ENCODE data around the gene SUMO1.
"Not testable (repeated sequence)": the region's sequence is repeated elsewhere in the genome, so short reads cannot be mapped to it uniquely, and the experiment has no call there.

The SUMO1 gene

DNA sequence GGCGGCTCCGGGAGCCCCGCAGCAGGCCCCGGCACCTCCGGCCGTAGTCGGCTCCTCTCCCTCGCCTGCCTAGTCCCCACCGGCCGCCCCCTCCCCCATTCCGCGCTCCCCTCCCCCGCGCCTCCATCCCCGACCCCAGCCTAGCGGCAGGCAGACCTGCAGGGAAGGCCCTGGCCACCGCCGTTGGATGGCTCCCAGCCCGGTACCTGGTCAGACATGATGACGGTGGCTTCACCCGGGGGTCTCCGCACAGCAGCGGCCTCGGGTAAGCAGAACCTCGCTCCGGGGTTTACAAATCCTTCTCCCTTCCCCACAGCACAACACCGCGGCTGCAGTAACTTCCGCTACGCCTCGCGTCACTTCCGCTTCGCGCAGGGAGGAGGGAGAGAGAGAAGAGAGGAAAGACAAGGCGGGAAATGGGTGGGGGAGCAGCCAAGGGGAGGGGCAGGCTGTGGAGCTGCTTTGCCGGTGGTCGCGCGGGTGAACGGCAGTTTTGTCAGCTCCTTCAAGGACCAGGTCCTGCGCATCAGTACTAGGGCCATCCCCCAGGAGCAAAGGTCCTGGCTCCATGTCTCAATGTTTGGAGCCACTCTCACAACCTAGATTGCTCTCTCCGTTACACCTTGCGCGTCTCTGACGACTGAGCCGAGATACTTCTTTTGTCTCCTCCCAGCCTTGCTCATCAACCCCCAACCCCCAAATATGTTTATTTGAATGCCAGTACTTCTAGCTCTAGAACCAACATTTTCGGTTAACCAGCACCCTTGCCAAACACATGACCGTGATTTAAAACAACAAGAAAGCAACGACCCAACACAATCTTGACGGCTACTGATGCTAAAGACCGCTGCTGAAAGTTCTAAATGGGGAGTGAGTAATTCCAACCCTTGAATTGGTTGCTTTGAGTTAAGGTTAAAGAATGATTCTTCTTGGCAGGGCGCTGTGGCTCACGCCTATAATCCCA lies at the start of gene SUMO1:
Gene SUMO1, minus strand, starts transcription at position 364 of the 964 bp plus-strand sequence. Its CDS starts 146 bp downstream, at position 218.
- DNase-seq (ENCODE audit: low spot score), result peak; percentile 78

DNA sequence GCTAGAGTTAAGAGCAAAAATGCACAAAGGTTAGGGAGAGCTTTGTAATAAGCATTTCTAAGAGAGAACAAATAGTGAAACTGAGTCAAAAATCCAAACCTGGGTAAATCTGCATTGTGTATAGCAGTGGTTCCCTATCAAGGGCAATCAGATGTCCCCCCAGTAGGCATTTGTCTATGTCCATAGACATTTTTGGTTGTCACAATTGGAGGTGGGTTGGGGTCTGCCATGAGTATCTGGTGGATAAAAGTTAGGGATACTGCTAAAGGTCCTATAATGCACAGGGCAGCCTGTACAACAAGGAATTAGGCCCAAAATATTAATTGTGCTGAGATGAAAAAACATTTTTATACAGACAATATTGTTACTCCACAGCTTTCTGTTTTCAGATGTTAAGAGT lies 48.2 kb upstream of the SUMO1 start:
- no peak for DNase-seq (ENCODE audit: low spot score)

DNA sequence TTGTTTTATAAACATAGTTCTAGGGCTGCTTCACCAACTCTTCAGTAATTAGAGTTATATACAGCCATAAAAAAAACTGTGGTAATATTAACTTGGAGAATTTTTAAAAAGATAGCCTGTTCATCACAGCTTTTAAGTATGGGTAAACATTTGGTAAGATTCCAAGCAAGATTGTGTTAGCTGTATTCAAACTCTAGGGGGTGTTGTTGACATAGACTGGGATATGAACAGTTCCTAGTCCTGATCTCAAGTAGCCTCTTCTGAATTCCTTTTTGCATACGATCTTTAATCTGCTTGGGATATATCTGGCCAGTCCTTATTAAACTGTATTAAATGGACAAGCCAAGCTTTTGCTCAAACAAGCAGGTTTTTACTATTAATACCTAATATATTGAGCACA lies 40.5 kb upstream of the SUMO1 start:
- DNase-seq (ENCODE audit: low spot score), result peak; percentile 76

DNA sequence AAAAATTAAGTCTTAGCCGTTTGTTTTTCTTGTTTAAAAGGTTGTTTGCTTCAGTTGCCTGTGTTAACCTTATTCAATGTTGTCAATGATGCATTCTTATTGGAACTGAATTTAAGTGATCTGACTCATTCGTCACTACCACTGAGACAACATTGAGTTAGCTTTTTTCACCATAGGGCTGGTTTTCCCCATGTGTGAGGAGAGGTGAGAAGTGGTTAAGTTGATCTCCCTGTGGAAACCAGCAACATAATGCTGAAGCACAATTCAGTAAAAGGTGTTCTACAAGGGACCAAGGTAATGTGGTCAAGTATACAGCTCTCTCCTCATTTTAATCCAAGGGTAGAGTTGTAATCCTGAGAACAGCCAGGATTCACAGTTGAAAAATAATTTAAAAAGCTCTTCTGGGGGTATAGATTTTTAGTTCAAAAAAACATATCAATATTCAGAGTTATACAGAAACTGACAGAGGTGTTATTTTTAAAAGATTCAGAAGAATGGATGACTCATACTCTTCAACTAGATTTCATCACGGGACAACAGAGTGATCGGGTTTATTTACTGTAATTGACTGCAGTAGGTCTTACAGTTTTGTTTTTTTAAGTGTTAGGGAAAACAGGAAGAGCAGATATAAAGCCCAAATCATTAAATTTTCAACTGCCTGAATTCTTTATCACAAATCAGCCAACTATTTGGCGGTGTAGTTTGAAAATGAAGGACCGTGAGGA lies 39.8 kb upstream of the SUMO1 start:
- DNase-seq (ENCODE audit: low spot score), result peak; percentile 49

DNA sequence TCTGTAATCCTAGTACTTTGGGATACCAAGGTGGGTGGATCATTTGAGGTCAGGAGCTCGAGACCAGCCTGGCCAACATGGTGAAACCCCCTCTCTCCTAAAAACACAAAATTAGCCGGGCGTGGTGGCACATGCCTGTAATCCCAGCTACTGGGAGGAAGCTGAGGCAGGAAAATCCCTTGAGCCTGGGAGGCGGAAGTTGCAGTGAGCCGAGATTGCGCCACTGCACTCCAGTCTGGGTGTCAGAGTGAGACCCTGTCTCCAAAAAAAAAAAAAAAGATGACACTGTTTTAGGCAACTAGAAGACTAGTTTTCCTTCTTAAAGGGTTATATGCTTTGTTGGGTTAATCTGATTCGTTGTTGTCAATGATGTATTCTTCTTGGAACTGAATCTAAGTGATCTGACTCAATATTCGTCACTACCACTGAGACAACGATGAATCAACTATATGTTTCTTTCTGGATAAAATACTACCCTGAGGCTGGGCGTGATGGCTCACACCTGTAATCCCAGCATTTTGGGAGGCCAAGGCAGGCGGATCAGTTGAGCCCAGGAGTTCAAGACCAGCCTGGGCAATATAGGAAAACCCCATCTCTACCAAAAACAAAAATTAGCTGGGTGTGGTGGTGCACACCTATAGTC lies 37.8 kb upstream of the SUMO1 start:
- DNase-seq (ENCODE audit: low spot score), result not testable (repeated sequence)

DNA sequence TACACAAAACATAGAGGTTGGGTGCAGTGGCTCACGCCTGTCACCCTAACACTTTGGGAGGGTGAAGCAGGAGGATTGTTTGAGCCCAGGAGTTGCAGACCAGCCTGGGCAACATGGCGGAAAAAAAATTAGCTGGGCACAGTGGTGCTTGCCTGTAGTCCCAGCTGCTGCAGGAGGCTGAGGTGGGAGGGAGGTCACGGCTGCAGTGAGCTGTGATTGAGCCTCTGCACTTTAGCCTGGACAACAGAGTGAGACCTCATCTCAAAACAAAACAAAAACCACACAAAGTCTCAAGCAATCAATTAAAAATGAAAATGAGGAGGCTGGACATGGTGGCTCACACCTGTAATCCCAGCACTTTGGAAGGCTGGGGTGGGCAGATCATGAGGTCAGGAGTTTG lies 32.1 kb upstream of the SUMO1 start:
- no peak for DNase-seq (ENCODE audit: low spot score)

DNA sequence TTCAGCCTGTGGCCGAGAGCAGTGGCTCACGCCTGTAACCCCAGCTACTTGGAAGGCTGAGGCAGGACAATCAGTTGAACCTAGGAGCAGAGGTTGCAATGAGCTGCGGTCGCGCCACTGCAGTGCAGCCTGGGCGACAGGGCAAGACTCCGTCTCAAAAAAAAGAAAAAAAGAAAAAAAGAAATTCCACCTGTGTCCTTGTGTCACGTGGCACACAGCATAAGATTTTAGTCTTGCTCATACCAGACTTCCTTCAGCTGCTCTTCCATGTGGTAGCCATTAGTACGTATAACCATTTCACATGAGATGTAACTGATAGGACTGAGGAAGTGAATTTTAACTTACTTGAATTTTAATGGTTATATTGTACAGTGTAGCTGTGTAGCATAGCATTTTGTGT lies 31.2 kb upstream of the SUMO1 start:
- no peak for DNase-seq (ENCODE audit: low spot score)

DNA sequence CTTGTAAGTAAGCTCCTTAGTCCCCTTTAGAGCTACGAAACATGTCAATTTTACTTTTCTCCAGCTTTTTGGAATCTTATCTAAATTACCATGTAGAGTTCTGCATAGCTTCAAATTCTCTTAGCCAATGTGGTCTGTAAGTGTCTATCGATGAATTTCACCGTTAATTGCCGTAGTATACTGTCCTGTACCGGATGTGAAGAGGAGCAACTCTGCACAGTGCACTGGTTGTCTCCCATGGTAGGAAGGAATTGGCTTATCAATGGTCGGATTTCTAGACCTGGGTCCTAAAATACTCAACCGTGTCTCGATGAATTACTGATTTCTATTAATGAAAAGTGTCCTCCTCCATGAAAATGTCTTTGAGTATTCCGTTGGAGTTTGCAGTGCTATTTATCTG lies 29.1 kb upstream of the SUMO1 start:
- DNase-seq (ENCODE audit: low spot score), result no peak

DNA sequence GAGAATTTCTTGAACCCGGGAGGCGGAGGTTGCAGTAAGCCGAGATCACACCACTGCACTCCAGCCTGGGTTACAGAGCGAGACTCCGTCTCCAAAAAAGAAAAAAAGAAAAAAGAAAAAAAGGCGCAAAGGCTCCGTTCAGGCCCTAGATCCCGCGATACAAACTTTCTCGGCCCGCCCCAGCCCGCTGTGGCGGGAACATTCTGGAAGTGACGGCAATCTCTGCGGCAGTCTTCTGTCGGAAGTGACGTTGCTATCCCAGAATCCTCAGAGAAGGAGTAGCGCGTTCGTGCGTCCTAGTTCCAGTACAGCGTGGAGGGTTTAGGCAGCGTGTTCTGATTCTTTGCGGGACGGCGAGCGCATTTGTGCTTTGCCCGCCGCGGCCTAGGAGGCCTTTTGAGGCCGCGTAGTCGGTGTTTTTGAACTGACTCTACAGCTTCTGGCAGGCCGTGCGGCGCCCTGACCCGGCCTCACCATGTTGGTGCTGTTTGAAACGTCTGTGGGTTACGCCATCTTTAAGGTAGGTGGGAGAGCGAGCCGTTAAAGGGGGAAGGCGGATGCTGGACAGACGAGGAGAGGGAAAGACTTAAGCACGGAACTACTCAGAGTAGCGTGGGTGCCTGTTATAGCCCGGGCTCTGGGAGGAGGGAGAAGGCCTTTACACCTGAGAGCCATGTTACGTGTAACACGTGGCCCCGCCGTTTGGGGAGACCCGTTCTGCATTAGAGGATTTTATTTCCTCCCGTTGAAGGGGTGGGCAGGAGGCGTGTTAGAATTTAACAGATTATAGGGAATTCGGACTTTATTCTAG lies 27.3 kb upstream of the SUMO1 start, which contains the start of gene NOP58:
Gene NOP58, plus strand, starts transcription at position 297 of the 811 bp plus-strand sequence. Its CDS starts 179 bp downstream, at position 476.
- peak; percentile 92 for DNase-seq (ENCODE audit: low spot score)

DNA sequence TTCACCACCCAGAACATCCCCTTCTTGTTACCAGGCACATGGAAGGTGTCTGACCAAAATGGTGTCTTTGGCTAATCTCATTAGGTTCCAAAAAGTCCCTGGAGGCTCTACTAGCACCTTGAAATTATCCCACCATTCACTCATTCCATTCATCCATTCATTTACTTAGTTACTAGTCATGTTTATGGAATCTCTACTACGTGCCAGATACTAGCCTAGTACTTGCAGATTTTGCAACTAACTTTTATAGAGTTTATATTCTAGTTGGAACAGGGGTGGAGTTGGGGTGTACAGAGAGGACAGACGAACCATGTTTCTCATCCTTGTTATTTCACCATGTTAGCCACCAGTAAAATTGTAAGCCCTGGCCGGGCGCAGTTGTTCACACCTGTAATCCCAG lies 23.1 kb upstream of the SUMO1 start:
- no peak for DNase-seq (ENCODE audit: low spot score)

DNA sequence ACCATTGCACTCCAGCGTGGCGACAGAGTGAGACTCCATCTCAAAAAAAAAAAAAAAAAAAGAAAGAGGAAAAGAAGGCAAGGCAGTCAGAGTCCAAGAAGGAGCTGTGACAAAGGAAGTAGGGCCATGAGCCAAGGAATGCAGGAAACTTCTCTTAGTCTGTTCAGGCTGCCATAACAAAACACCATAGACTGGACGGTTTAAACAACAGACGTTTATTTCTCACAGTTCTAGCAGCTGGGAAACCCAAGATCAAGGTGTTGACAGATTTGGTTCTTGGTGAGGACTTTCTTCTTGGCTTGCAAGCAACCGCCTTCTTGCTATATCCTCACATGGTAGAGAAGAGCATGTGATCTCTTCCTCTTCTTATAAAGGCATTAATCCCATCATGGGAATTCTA lies 13.1 kb upstream of the SUMO1 start:
- DNase-seq (ENCODE audit: low spot score), result no peak

DNA sequence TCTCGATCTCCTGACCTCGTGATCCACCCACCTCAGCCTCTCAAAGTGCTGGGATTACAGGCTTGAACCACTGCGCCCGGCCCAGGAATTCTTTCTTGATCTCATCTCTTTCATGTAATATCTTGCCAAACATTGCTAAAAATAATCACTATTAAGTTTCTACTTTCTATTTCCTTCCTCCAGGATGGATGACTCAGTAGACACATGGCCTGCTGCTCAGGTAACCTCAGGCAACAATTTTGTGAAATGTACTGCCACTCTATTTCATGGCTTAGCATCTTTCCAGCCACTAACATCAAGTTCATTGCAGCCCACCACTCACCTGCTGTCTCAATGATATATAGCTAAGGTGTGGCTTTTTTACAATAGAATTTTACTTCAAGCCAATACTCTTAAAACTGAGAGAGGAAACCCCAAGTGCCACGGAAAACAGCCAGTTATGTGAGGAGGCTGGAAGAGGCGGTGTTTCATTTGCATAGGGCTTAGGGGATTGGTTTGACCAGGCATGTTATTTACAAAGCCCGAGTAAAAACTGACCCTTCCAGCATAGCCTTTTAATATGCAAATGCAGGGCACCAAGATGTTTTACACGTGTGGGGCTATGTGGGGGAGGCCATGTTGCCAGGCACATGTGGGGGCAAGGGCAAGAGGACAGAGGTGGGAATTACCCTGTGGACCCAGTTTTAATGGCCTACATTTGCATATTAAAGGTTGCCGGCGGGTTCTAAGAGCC lies 11.3 kb upstream of the SUMO1 start:
- peak; percentile 66 for DNase-seq (ENCODE audit: low spot score)

DNA sequence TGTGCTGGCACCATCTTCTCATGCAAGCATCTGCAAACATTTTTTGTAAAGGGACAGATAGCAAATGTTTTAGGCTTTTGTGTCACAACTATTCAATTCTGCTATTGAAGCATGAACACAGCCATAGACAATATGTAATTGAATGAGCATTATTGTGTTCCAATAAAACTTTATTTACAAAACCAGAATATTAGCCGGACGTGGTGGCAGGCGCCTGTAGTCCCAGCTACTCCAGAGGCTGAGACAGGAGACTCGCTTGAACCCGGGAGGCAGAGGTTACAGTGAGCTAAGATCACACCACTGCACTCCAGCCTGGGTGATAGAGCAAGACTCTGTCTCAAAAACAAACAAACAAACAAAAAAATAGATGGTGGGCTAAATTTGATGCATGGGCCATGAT lies 9.3 kb upstream of the SUMO1 start:
- DNase-seq (ENCODE audit: low spot score), result not testable (repeated sequence)

DNA sequence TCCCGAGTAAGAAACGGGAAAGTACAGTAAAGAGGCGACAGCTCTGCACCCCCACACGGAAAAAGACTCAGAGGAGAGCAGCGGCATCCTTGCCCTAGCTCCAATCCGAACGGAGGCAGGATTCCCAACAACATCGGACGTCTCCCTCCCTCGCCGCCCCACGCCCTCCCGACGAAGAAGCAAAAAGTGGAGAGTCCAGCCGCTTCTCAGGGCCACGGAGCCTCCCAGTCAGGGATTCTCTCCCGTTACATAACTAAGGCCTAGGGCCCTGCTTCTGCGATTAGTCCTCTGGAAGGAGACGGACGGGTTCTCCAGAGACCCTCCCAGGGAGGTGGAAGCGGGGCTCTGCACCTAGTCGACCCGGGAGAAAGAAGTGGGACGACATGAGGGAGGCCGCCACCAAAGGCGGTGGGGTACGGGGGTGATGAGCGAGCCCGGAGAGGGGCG lies 587 bp downstream of the SUMO1 start:
- peak; percentile 40 for DNase-seq (ENCODE audit: low spot score)

DNA sequence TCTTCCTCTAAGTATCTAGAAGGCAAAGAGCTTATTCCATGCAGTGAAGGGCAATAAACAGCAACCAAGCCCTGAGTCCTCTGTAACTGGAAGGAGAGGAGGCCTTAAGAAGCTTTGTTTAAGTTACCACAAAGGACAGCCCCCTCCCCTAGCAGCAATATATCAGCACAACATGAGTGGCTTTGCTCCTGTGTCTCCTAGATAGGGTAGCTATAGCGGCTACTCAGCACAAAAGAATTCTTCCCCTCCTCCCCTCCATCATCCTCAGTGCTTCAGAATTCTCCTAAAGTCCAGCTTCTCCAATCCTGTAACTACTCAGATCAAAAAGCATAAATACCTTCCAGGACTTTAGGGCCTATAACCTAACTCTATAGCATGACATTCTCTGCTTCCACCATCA lies 16.5 kb downstream of the SUMO1 start:
- no peak for DNase-seq (ENCODE audit: low spot score)

DNA sequence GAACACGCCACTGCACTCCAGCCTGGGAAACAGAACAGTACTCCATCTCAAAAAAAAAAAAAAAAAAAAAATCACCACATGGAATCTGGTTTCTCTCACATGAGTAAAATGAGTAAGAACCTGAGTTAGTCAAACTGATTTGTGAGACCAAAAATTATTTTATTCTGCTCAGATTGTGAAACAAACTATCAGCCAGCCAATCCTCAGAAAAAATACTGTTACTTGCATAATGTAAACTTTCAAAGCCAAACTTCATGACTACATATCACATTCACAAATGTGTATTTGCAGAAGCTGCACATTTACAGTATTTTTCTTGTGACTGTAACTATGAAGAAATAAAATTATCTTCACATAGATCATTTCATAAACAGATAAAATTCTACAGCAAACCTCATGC lies 23.2 kb downstream of the SUMO1 start:
- no peak for DNase-seq (ENCODE audit: low spot score)

DNA sequence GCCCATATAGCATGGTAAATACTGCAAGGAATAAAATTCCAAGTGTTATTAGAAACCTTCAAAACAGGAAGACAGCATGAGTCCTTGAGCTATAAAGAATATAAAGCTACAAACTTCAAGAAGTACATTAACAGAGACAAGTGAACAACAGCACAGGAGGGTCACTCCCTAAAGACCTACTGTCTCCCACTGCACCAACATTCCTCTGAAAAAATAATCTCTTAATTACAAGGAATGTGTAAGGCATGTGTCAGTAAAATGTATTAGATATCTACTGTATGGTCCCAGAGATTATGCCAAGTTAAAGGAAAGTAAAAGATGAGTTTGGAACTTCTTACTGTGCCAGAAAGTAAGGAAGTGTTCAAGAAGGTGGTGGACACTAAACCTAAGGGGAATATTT lies 29.9 kb downstream of the SUMO1 start:
- no peak for DNase-seq (ENCODE audit: low spot score)

DNA sequence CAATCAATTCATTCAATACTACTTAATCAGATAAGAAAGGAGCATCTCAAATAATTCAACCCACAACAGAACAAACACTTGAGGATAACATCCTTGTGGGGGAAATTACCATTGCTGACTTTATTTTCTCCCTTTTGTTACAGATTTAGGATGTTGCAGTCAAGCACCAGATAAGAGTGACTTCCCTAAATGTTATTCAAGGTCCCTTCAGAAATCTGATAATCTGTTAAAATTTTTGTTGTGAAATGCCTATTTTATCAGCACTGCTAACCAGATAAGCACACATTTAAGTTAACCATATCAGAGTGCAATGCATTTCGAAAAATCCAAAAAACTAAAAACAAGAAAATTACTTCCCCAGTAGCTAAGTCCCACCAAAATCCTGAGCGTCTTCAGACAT lies 33.5 kb downstream of the SUMO1 start:
- DNase-seq (ENCODE audit: low spot score), result no peak

DNA sequence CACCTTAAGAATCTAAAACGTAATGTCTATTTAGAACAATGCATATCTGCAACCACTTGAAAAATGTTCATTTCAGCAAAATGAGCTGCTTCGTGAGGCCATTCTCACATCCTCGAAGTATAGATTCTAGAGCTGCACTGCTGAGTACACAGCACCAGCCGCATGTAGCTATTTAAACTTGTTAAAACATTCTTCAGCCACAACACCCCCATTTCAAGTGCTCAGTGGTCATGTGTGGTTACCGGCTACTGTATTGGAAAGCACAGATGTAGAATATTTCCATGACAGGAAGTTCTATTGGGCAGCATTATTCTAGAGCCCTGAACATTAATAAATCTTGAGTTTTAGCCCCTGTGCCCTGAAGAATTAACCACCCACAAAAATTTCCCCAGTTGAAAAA lies 35.0 kb downstream of the SUMO1 start:
- no peak for DNase-seq (ENCODE audit: low spot score)

DNA sequence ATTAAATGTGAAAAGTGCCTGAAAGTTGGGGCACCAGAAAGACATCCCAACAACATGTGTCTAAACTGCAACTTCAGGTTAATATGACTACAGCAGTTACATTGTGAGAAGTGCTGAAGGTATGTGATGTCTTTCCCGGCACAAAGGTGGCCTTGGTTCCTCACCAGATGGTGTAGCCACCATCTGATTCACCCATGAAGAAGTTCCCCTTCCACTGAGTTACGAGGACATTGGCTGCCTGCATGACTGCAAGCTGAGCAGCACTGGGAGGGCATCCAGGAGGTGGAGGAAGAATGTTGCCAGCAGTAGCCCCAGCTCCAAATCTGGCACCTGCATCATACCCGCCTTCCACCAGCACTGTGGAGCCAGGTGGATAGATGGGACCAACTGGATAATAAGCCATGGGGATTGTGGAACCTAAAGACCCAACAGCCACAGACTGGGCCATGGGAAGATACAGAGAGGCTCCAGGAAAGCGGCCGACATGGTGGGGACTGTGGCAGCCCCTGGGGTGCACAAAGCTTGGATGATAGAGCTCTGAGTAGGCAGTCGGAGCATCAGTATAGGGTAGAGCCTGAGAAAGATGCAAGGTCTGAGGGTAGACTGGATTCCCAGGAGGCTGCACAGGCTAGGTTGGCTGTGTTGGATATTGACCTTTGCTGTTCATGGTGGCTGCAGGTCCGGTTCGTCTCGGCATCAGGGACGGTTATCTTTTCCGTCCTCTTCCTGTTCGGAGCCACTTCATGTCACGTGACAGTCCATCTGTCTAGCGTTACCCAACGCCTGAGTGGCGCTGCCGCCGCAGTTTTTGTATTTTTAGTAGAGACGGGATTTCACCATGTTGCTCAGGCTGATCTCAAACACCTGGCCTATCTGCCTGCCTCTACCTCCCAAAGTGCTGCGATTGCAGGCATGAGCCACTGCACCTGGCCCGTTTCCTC lies 36.9 kb downstream of the SUMO1 start:
- no peak for DNase-seq (ENCODE audit: low spot score)

All from kidney capillary endothelial cell (primary cell).